GM12878 (cell line): ENCODE results near the gene TCF15. TPM values are rescaled to one million over a fixed set of nuclear protein-coding genes. Genes with fewer than 3 reads are reported as not detected.

Experiments
- ATAC-seq: fragments of 200-7000 bp; cut with Tn5 transposase; 3 replicates; pipeline ENCODE4 v1.9.1; 2020; ENCODE audit warnings: mild to moderate bottlenecking, moderate library complexity
- BruUV-seq: library from RNA; stranded (reverse); fragments of 400-500 nt; replicated peaks from 2 replicates; lab custom pipeline; 2021; lab: Mats Ljungman, UMichigan
- CTCF ChIA-PET: fragments of 300-600 bp; sonication (Branson Sonifier 250); formaldehyde crosslinking; extraction: SDS; loops from one replicate; lab custom pipeline; 2021; ENCODE audit warnings: inconsistent platforms; lab: Yijun Ruan, JAX
- POLR2A ChIA-PET: fragments of 350-600 bp; formaldehyde crosslinking; extraction: SDS; loops from one replicate; lab custom pipeline; 2021; ENCODE audit warnings: inconsistent platforms; lab: Charles Lee
- RAD21 ChIA-PET: fragments of 300-600 bp; sonication (Branson Sonifier 250); formaldehyde crosslinking; loops from one replicate; lab custom pipeline; 2023; ENCODE audit warnings: antibody characterized with exemption; ENCODE audit not compliant: unreplicated experiment; lab: Charles Lee
- SMC1A ChIA-PET: fragments of 300-600 bp; sonication (Branson Sonifier 250); formaldehyde crosslinking; loops from one replicate; lab custom pipeline; 2023; ENCODE audit not compliant: unreplicated experiment, uncharacterized antibody; lab: Charles Lee
- DNase-seq: peaks from one replicate; pipeline ENCODE4 v3.0.0-alpha.2; 2011; ENCODE audit warnings: low read depth, low spot score
- FAIRE-seq: peaks from 3 replicates; lab custom pipeline; 2011; peaks lifted over from hg19 to GRCh38; lab: Jason Lieb, UNC
- H2AFZ ChIP-seq: 2 replicates; pipeline ENCODE4 v1.6.0; 2011; ENCODE audit warnings: low read depth, low read length, control low read depth; ENCODE audit not compliant: control insufficient read depth
- H3K27ac ChIP-seq: 2 replicates; pipeline ENCODE4 v1.5.1; 2011; ENCODE audit warnings: control low read depth; ENCODE audit not compliant: control insufficient read depth, insufficient read depth
- H3K27me3 ChIP-seq, 2 experiments: replicated peaks in 1 of 2; 2 replicates each; pipeline versions ENCODE4 v1.6.0 to v1.6.1; 2011; ENCODE audit warnings: low read length in 1 of 2; ENCODE audit not compliant: control insufficient read depth in 2 of 2, insufficient read depth in 2 of 2
- H3K36me3 ChIP-seq, 2 experiments: 2 replicates each; pipeline ENCODE4 v1.5.1; 2011; ENCODE audit warnings: low read length in 1 of 2; ENCODE audit not compliant: control insufficient read depth in 2 of 2, insufficient read depth in 2 of 2
- H3K4me1 ChIP-seq: 2 replicates; pipeline ENCODE4 v1.6.1; 2011; ENCODE audit warnings: mild to moderate bottlenecking, low read length, moderate library complexity, mixed read lengths; ENCODE audit not compliant: control insufficient read depth, insufficient read depth
- H3K4me2 ChIP-seq: 2 replicates; pipeline ENCODE4 v1.6.0; 2011; ENCODE audit warnings: control low read depth; ENCODE audit not compliant: control insufficient read depth, insufficient read depth
- H3K4me3 ChIP-seq: fragments of 200-600 bp; sonication (generic); 2 replicates; pipeline ENCODE4 v1.5.1; 2016
- H3K79me2 ChIP-seq: 2 replicates; pipeline ENCODE4 v1.6.0; 2011; ENCODE audit warnings: low read length; ENCODE audit not compliant: control insufficient read depth, insufficient read depth
- H3K9ac ChIP-seq: 2 replicates; pipeline ENCODE4 v1.8.0; 2011; ENCODE audit warnings: low read length, control low read depth, mixed read lengths; ENCODE audit not compliant: control insufficient read depth, insufficient read depth
- H3K9me3 ChIP-seq: replicated peaks from 3 replicates; pipeline ENCODE4 v1.5.1; 2011; ENCODE audit warnings: mild to moderate bottlenecking, low read length; ENCODE audit not compliant: control insufficient read depth, insufficient read depth
- H4K20me1 ChIP-seq: 2 replicates; pipeline ENCODE4 v1.6.0; 2011; ENCODE audit not compliant: control insufficient read depth, insufficient read depth
- BCL11A ChIP-seq: IDR thresholded peaks from 2 replicates; pipeline ENCODE4 v1.6.1; 2011; ENCODE audit warnings: low read depth, low read length
- EP300 ChIP-seq, 2 experiments: fragments of 150-350 bp in 1 of 2; IDR thresholded peaks; 2 replicates each; pipeline ENCODE4 v1.6.1; 2011 to 2012; ENCODE audit warnings: low read depth in 2 of 2, low read length in 2 of 2, borderline replicate concordance in 1 of 2, improper control_type of control experiment in 1 of 2, inconsistent platforms in 1 of 2; ENCODE audit not compliant: control insufficient read depth in 1 of 2
- IKZF2 ChIP-seq, 2 experiments: fragments of 450-650 bp; IDR thresholded peaks; 2 replicates each; pipeline ENCODE4 v1.6.1; 2017; ENCODE audit warnings: mild to moderate bottlenecking in 2 of 2, moderate library complexity in 2 of 2
- PML ChIP-seq: IDR thresholded peaks from 2 replicates; pipeline ENCODE4 v1.6.1; 2012; ENCODE audit warnings: low read length, inconsistent platforms
- RAD51 ChIP-seq: fragments of 450-650 bp; IDR thresholded peaks from 2 replicates; pipeline ENCODE4 v1.6.1; 2016; ENCODE audit warnings: moderate library complexity, mild to moderate bottlenecking, inconsistent platforms
- RCOR1 ChIP-seq: conservative IDR thresholded peaks from 2 replicates; pipeline ENCODE4 v1.6.1; 2012; ENCODE audit warnings: low read depth, low read length, improper control_type of control experiment
- SPI1 ChIP-seq: IDR thresholded peaks from 2 replicates; pipeline ENCODE4 v1.6.1; 2011; ENCODE audit warnings: low read depth, mild to moderate bottlenecking, low read length, moderate library complexity, borderline replicate concordance; ENCODE audit not compliant: insufficient read depth
- SRF ChIP-seq, 2 experiments: IDR thresholded peaks; 2 replicates each; pipeline ENCODE4 v1.6.1; 2011; ENCODE audit warnings: low read depth in 2 of 2, low read length in 2 of 2, mild to moderate bottlenecking in 1 of 2, moderate library complexity in 1 of 2
- TARDBP ChIP-seq: IDR thresholded peaks from 2 replicates; pipeline ENCODE4 v1.6.1; 2016; ENCODE audit warnings: borderline replicate concordance
- WGBS: methylation state at CpG from one replicate; pipeline ENCODE4 v1.1.6; 2016; ENCODE audit warnings: low lambda C conversion rate; ENCODE audit not compliant: insufficient replicate concordance, insufficient coverage; ENCODE audit errors: missing lambda C conversion rate; 5-methylcytosine and 5-hydroxymethylcytosine counted together
- in situ Hi-C: fragments of 300-500 bp; cut with MboI; formaldehyde crosslinking; loops from 9 replicates; pipeline ENCODE4 v1.14.3; 2018; ENCODE audit warnings: mixed read lengths
- intact Hi-C: fragments of 100-400 bp; cut with micrococcal nuclease; formaldehyde crosslinking; loops from one replicate; pipeline ENCODE4 v1.14.2; 2022; ENCODE audit not compliant: unreplicated experiment
- polyA plus RNA-seq, 11 experiments: library from polyadenylated mRNA; depleted of rRNA in 4 of 11; unstranded in 6 of 11; stranded (reverse) in 5 of 11; fragments of >200 nt; fragmentation: Nextera tagmentation in 4 of 11; fragmentation: Illumina TruSeq in 1 of 11; extraction: Ambion mirVana in 4 of 11; extraction: Trizol in 1 of 11; gene quantifications; 1 replicate in 1 of 11; 2 replicates in 10 of 11; pipeline versions ENCODE4 v1.2.1 to v1.2.3, GENCODE V29; 2011 to 2016; ENCODE audit warnings: inconsistent platforms in 2 of 11, missing spikeins in 2 of 11, low read depth in 1 of 11
- total RNA-seq, 4 experiments: library from RNA; depleted of rRNA in 3 of 4; stranded (reverse); fragments of >200 nt in 3 of 4; fragmentation: Illumina TruSeq in 1 of 4; extraction: Trizol in 1 of 4; gene quantifications; 2 replicates each; pipeline versions ENCODE4 v1.2.1 to v1.2.3, GENCODE V29; 2013 to 2021
- TF ChIP-seq, protein P1 (sequence below): fragments of 450-650 bp; IDR thresholded peaks from 2 replicates; pipeline ENCODE4 v1.6.1; 2017; ENCODE audit warnings: mild to moderate bottlenecking, moderate library complexity
- TF ChIP-seq, protein P2 (sequence below): fragments of 450-650 bp; IDR thresholded peaks from 2 replicates; pipeline ENCODE4 v1.6.1; 2018; ENCODE audit warnings: mild to moderate bottlenecking, low read depth, moderate library complexity; ENCODE audit not compliant: partially characterized antibody
- TF ChIP-seq, protein P3 (sequence below): fragments of 450-650 bp; IDR thresholded peaks from 2 replicates; pipeline ENCODE4 v1.6.1; 2016; ENCODE audit warnings: mild to moderate bottlenecking

TCF15 gene
- total and polyA plus RNA-seq, 10 of the 15 experiments (the other 5 are each of a cell fraction or from before 2014, with no cell fraction given), result 0.08 TPM; not detected in 9

DNA sequence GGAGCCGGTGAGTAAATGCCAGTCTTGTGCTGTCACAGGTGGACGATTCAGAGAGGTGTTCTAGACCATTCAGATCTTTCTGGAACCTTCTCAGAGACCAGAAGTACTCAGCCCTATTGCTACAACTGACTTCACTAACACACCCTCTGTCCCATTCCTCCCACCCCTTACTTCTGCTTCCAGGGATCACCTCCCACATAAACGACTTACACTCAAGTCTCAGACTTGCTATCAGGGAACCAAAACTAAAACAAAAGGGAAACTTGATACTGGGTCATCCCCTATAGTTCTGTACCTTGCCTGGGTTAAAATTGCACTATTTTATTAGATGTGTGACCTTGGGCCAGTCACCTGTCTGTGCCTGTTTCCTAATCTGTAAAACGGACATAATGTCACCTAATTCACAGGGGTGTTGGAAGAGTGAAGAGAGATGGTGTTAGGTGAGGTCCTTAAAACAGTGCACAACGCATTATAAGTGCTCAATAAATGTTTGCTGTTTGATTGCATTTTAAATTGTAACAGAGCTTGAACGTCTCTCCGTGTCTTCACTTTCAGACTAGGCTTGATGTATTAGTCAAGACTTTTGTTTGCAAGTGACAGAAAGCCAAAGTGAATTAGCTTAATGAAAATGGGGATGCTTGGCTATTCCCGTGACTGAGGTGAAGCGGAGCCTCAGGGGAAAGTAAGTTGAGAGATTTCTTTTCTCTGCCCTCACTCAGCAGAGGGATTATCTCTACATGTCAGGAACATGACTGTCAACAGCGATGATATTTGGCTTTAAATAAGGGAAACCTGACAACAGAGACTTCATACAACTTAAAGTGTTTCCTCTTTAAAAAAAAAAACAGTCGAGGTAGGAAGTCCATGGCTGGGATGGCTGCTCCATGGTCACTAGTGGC is 45.9 kb upstream of the TCF15 start:
- POLR2A ChIA-PET, result no interaction called here
- peaks cover 6% of the 10 kb centered on the region; the same call in 1 of the 2 replicates for H3K4me1 ChIP-seq
- intact Hi-C loops, result no loop called here
- no peak overlapping the region for H3K9ac ChIP-seq
- H3K4me3 ChIP-seq, result no peak overlapping the region
- CTCF ChIA-PET, result interaction anchor here (1.3 to 2.7 kb wide), 2 partner anchors 11 kb away, joined by 7 to 9 read pairs; no protein-coding TSS in a partner anchor
- peaks cover 0 to 1% of the 10 kb centered on the region in 2 experiments; a peak in 1 of 4 replicates for H3K27me3 ChIP-seq
- in situ Hi-C loops, result no loop called here
- no peak overlapping the region for H2AFZ ChIP-seq
- no peaks in the 10 kb centered on the region for H3K9me3 ChIP-seq
- no peaks in the 10 kb centered on the region for H4K20me1 ChIP-seq
- RAD21 ChIA-PET, result no interaction called here
- no peaks in the 10 kb centered on the region for H3K36me3 ChIP-seq
- peaks cover 14% of the 10 kb centered on the region for H3K79me2 ChIP-seq
- no peak for DNase-seq
- WGBS, result 48% methylated on average over 11 of the region's 11 CpGs
- BruUV-seq, result no TSS peak
- TF ChIP-seq RCOR1 (no peak), SRF (IDR thresholded peaks at IDR 0.05; ENCODE audit: low read depth in 2 of 2, low read length in 2 of 2) (no peak), RAD51 (no peak), TARDBP (no peak), BCL11A (no peak), EP300 (IDR thresholded peaks at IDR 0.05; ENCODE audit: borderline replicate concordance in 1 of 2, control insufficient read depth in 1 of 2, low read depth in 2 of 2, low read length in 2 of 2) (no peak), IKZF2 (IDR thresholded peaks at IDR 0.05) (no peak), SPI1 (no peak), PML (no peak)
- TF ChIP-seq, protein P1, sequence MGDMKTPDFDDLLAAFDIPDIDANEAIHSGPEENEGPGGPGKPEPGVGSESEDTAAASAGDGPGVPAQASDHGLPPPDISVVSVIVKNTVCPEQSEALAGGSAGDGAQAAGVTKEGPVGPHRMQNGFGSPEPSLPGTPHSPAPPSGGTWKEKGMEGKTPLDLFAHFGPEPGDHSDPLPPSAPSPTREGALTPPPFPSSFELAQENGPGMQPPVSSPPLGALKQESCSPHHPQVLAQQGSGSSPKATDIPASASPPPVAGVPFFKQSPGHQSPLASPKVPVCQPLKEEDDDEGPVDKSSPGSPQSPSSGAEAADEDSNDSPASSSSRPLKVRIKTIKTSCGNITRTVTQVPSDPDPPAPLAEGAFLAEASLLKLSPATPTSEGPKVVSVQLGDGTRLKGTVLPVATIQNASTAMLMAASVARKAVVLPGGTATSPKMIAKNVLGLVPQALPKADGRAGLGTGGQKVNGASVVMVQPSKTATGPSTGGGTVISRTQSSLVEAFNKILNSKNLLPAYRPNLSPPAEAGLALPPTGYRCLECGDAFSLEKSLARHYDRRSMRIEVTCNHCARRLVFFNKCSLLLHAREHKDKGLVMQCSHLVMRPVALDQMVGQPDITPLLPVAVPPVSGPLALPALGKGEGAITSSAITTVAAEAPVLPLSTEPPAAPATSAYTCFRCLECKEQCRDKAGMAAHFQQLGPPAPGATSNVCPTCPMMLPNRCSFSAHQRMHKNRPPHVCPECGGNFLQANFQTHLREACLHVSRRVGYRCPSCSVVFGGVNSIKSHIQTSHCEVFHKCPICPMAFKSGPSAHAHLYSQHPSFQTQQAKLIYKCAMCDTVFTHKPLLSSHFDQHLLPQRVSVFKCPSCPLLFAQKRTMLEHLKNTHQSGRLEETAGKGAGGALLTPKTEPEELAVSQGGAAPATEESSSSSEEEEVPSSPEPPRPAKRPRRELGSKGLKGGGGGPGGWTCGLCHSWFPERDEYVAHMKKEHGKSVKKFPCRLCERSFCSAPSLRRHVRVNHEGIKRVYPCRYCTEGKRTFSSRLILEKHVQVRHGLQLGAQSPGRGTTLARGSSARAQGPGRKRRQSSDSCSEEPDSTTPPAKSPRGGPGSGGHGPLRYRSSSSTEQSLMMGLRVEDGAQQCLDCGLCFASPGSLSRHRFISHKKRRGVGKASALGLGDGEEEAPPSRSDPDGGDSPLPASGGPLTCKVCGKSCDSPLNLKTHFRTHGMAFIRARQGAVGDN, result no peak
- TF ChIP-seq, protein P2, sequence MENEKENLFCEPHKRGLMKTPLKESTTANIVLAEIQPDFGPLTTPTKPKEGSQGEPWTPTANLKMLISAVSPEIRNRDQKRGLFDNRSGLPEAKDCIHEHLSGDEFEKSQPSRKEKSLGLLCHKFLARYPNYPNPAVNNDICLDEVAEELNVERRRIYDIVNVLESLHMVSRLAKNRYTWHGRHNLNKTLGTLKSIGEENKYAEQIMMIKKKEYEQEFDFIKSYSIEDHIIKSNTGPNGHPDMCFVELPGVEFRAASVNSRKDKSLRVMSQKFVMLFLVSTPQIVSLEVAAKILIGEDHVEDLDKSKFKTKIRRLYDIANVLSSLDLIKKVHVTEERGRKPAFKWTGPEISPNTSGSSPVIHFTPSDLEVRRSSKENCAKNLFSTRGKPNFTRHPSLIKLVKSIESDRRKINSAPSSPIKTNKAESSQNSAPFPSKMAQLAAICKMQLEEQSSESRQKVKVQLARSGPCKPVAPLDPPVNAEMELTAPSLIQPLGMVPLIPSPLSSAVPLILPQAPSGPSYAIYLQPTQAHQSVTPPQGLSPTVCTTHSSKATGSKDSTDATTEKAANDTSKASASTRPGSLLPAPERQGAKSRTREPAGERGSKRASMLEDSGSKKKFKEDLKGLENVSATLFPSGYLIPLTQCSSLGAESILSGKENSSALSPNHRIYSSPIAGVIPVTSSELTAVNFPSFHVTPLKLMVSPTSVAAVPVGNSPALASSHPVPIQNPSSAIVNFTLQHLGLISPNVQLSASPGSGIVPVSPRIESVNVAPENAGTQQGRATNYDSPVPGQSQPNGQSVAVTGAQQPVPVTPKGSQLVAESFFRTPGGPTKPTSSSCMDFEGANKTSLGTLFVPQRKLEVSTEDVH, result no peak
- TF ChIP-seq, protein P3, sequence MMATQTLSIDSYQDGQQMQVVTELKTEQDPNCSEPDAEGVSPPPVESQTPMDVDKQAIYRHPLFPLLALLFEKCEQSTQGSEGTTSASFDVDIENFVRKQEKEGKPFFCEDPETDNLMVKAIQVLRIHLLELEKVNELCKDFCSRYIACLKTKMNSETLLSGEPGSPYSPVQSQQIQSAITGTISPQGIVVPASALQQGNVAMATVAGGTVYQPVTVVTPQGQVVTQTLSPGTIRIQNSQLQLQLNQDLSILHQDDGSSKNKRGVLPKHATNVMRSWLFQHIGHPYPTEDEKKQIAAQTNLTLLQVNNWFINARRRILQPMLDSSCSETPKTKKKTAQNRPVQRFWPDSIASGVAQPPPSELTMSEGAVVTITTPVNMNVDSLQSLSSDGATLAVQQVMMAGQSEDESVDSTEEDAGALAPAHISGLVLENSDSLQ, result no peak
- TF ChIP-seq, all 136 proteins: peak for 0
- Histone ChIP-seq H3K4me2 (no peak overlapping the region), H3K27ac (no peak overlapping the region)
- SMC1A ChIA-PET, result interaction anchor here (1.0 to 2.0 kb wide), 2 partner anchors 10 to 73 kb away, joined by 4 to 6 read pairs; no protein-coding TSS in a partner anchor
- FAIRE-seq (no peak), ATAC-seq (no peak)
